ENCODE data around the gene CWC27.

DNA sequence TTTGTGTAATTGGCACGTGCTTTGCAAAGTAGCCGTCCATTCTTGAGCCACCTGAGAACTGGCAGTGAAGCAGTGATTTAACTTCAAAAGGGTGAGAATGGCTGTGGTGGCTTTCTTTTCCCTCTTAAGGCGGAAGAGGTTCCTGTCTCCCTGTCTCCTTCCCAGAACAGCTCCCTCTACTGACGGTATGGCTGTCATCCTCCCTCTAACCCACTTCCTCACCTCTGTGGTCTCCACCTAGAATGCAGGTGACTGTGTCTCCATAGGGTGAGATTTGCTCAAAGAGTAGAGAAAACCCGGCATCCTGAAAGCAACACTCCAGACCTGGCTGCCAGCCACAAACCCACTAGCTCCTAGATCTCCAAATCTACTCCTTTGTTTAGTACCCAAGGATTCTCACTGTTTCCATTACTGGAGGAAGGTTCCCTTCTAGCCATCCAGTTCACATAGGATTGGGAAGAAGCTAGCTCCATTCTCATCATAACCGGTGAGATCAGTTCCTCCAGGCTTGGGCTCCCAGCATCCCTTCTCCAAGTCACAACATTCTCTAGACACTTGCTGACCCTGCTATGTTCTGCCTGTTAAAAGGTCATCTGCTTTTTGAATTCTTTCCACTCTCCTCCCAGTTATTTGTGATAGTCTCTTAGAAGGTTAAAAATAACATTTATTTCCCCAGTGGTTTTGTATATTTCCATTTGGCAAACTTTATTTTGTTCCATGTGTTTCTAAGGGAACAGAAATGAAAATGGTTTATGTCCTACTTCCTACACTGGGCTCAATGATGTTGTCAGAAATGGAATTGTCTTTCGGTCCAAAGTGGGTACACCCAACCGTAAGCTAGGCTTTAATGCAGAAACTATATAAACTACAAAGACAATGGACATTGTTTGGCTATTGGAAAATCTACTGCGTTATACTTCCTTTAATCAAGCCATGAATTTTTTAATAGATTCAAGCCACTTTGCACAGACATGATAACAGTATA, 269.4 kb downstream of the CWC27 start:
- TF ChIP-seq, protein P1, sequence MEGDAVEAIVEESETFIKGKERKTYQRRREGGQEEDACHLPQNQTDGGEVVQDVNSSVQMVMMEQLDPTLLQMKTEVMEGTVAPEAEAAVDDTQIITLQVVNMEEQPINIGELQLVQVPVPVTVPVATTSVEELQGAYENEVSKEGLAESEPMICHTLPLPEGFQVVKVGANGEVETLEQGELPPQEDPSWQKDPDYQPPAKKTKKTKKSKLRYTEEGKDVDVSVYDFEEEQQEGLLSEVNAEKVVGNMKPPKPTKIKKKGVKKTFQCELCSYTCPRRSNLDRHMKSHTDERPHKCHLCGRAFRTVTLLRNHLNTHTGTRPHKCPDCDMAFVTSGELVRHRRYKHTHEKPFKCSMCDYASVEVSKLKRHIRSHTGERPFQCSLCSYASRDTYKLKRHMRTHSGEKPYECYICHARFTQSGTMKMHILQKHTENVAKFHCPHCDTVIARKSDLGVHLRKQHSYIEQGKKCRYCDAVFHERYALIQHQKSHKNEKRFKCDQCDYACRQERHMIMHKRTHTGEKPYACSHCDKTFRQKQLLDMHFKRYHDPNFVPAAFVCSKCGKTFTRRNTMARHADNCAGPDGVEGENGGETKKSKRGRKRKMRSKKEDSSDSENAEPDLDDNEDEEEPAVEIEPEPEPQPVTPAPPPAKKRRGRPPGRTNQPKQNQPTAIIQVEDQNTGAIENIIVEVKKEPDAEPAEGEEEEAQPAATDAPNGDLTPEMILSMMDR (IDR thresholded peaks at IDR 0.05): peak in 6 of 7 experiments; percentile 19 to 42 (median 30)
- no peak for TF ChIP-seq POLR2A (IDR thresholded peaks at IDR 0.05)

Data from body of pancreas (tissue), 4 donors.